ENCODE data around the gene SLC35D1.
A peak's percentile ranks its signal among the peaks of the same experiment; 100 is the strongest.

The SLC35D1 gene

DNA sequence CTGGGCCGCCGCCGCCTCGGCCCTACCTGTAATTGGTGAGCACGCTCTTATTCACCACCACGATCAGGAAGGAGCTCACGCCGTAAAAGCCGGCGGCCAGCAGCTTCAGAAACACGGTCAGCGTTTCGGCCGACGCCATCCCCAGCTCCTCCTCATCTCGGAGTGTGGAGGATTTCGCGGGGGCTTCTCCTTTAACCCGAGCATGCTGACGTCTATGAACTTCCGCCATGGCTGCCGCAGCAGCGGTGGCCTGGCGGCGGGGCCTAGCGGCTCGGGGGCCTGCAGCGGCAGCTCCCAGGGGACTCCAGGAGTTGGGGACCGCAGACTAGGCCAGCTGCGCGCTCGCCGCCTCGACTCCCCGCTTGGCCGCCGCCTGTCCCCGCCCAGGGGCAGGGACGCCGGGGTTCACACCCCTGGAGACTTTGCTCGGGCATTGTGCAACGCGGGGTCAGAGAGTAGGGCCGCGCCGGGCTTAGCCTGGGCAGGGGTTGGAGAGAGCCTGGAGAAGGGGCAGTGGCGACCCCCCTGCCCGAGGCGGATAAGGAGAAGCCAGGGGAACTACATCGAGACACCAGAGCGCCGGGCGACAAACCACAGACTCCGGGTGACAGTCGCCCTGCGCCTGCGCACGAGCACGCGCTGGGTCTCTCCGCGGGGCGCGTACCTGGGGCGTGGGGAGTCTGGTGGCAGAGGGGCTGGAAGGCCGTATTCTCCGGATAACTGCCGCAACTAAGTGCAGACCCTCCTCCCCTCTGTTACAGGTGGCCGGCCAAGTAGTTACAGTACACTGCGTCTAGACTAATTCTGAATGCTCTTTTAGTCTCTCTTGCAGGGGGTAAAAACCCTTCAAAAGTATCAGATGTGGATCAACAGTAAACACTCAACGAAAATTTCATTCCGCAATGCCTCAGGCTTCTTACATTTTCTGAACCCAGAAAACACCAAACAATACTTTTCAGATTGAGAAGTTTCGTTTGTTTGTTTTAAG, at the start of gene SLC35D1:
TSS of gene SLC35D1 (minus strand) at position 364 of the 988 bp plus-strand sequence. CDS start at position 229, 135 bp downstream.
- Histone ChIP-seq H3K4me3 (ENCODE audit: low read depth in 1 of 2, low read length in 2 of 2) (peak within 1 kb of the TSS; percentile 60 to 93), H3K27ac (ENCODE audit: low read depth, low read length) (peak within 1 kb of the TSS; percentile 93), H3K4me1 (ENCODE audit: insufficient read depth, low read length) (peaks cover 22% of the 10 kb centered on the region), H3K27me3 (ENCODE audit: control insufficient read depth in 1 of 2, insufficient read depth in 2 of 2, low read length in 2 of 2) (no peaks in the 10 kb centered on the region), H3K9me3 (ENCODE audit: low read length) (no peaks in the 10 kb centered on the region), H3K36me3 (ENCODE audit: insufficient read depth, low read length) (peaks cover 5% of the 10 kb centered on the region), H3K9ac (ENCODE audit: low read length) (peak within 1 kb of the TSS; percentile 74)

DNA sequence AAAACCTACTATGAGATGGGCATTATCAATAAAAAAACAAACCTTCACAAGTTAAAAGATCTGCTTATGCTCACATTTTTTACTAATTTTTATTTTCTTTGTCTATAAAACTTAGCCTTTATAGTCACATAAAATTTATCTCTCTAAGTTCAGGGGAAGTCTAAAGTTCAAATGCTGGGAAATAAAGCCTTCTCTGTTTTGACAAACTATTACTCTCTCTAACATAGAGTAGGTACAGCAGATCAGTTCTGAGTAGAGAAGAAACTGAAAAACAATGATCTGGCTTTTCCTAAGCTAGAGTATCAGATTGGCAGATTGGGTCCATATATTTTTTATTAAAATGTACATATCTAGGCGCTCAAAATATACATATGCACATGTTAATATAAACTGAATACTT, 49.6 kb upstream of the SLC35D1 start:
- Histone ChIP-seq H3K4me1 (ENCODE audit: insufficient read depth, low read length) (no peaks in the 10 kb centered on the region), H3K9ac (ENCODE audit: low read length) (no peak overlapping the region), H3K36me3 (ENCODE audit: insufficient read depth, low read length) (no peaks in the 10 kb centered on the region), H3K9me3 (ENCODE audit: low read length) (no peaks in the 10 kb centered on the region), H3K27me3 (ENCODE audit: control insufficient read depth in 1 of 2, insufficient read depth in 2 of 2, low read length in 2 of 2) (no peaks in the 10 kb centered on the region), H3K4me3 (ENCODE audit: low read depth in 1 of 2, low read length in 2 of 2) (no peak overlapping the region), H3K27ac (ENCODE audit: low read depth, low read length) (no peak overlapping the region)

DNA sequence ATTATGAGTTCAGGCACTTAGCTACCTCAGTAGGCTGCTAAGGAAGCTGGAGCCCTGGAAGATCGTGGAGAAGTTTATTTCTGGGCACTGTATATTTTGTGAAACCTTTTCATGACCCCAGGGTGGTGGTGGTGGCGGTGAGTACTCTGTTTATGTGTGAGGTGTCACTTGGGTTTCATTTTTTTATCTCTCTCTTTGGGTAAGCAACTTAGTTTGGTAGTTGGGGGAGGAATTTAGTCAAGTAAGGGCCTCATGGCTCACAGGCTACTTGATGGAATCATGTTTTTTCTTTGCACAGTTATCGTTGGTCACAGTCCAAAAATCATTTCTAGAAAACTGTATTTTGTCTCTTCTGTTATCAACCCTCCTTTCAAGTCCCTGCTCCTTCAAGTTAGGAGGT, 46.9 kb upstream of the SLC35D1 start:
- Histone ChIP-seq H3K27ac (ENCODE audit: low read depth, low read length) (no peak overlapping the region), H3K4me3 (ENCODE audit: low read depth in 1 of 2, low read length in 2 of 2) (no peak overlapping the region), H3K9me3 (ENCODE audit: low read length) (no peaks in the 10 kb centered on the region), H3K36me3 (ENCODE audit: insufficient read depth, low read length) (no peaks in the 10 kb centered on the region), H3K27me3 (ENCODE audit: control insufficient read depth in 1 of 2, insufficient read depth in 2 of 2, low read length in 2 of 2) (no peaks in the 10 kb centered on the region), H3K4me1 (ENCODE audit: insufficient read depth, low read length) (no peaks in the 10 kb centered on the region), H3K9ac (ENCODE audit: low read length) (no peak overlapping the region)

DNA sequence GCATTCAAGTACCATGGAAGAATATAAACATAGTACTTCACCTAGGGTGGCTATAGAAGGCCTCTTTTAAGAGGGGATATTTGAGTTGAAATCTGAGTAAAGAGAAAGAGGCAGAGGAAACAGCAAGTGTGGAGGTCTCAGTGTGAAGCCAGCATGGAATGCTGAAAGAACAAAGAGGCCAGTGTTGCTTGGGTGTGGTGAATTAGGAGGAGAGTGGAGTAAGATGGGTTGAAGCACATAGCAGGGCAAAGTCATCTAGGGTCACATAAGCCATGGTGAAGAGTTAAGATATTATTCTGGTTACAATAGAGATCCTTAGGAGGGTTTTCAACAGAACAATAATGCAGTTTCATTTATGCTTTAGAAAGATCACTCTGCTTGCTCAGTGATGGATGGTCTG, 43.4 kb upstream of the SLC35D1 start:
- no peaks in the 10 kb centered on the region for H3K27me3 ChIP-seq (ENCODE audit: control insufficient read depth in 1 of 2, insufficient read depth in 2 of 2, low read length in 2 of 2)
- H3K4me1 ChIP-seq (ENCODE audit: insufficient read depth, low read length), result no peaks in the 10 kb centered on the region
- no peak overlapping the region for H3K9ac ChIP-seq (ENCODE audit: low read length)
- no peaks in the 10 kb centered on the region for H3K9me3 ChIP-seq (ENCODE audit: low read length)
- H3K27ac ChIP-seq (ENCODE audit: low read depth, low read length), result no peak overlapping the region
- no peak overlapping the region for H3K4me3 ChIP-seq (ENCODE audit: low read depth in 1 of 2, low read length in 2 of 2)
- no peaks in the 10 kb centered on the region for H3K36me3 ChIP-seq (ENCODE audit: insufficient read depth, low read length)

DNA sequence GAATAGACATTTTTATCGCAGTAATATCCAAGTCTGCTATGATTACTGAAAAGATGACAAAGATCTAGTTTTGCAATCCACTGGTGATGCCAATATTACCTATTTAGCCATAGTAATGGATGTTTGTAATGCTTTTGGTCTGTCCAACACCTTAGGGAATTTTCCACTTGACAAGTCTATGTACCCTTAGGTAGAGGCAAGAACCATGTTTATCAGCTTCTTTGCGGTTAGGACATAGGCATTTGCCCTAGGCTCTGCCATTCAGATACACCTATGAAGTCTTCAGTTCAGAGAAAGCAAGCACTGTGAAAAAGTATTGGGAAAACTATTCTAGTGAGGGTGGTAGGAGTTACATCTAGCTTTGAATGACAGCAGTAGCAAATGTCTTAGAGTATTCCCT, 40.2 kb upstream of the SLC35D1 start:
- Histone ChIP-seq H3K36me3 (ENCODE audit: insufficient read depth, low read length) (no peaks in the 10 kb centered on the region), H3K4me3 (ENCODE audit: low read depth in 1 of 2, low read length in 2 of 2) (no peak overlapping the region), H3K9me3 (ENCODE audit: low read length) (no peaks in the 10 kb centered on the region), H3K27me3 (ENCODE audit: control insufficient read depth in 1 of 2, insufficient read depth in 2 of 2, low read length in 2 of 2) (no peaks in the 10 kb centered on the region), H3K27ac (ENCODE audit: low read depth, low read length) (no peak overlapping the region), H3K4me1 (ENCODE audit: insufficient read depth, low read length) (no peaks in the 10 kb centered on the region), H3K9ac (ENCODE audit: low read length) (no peak overlapping the region)

DNA sequence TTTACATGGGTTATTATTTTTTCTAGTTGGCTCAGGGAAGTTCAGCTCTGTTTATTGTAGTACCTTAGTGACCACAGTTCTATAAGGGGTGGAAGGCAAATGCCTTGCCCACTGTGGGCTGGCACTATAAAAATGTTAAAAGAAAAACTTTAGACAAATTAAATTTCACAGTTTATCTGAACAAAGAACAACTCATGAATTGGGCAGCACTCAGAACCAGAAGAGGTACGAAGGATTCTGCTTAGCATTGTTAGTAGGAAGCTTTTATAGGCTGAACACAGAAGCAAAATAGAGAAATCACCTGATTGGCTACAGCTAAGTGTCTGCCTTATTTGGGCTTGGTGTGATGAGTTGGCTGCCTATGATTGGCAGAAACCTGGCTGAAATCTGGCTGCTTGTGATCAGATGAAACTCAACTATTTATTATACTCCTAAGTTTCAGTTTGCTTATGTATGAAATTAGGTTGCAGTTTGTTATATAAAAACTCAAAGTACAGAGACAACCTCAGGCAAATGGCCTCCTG, 35.8 kb upstream of the SLC35D1 start:
- Histone ChIP-seq H3K27me3 (ENCODE audit: control insufficient read depth in 1 of 2, insufficient read depth in 2 of 2, low read length in 2 of 2) (no peaks in the 10 kb centered on the region), H3K4me3 (ENCODE audit: low read depth in 1 of 2, low read length in 2 of 2) (no peak overlapping the region), H3K27ac (ENCODE audit: low read depth, low read length) (no peak overlapping the region), H3K9me3 (ENCODE audit: low read length) (no peaks in the 10 kb centered on the region), H3K4me1 (ENCODE audit: insufficient read depth, low read length) (no peaks in the 10 kb centered on the region), H3K36me3 (ENCODE audit: insufficient read depth, low read length) (no peaks in the 10 kb centered on the region), H3K9ac (ENCODE audit: low read length) (no peak overlapping the region)

DNA sequence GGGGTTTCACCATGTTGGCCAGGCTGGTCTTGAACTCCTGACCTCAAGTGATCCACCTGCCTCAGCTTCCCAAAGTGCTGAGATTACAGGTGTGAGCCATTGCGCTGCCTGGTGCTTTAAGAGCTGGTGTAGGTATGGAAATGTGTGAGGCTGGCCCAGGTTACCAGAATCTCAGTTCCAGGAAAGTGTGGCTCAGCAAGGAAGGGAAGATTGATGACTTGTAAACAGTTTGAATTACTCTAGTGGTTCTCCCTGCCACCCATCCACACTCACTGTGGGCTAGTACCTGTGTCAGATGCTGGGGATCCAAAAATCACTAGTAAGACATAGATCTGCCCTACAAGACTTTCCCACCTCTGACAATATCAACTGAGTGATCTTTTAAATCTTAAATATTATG, 34.5 kb upstream of the SLC35D1 start:
- Histone ChIP-seq H3K27me3 (ENCODE audit: control insufficient read depth in 1 of 2, insufficient read depth in 2 of 2, low read length in 2 of 2) (no peaks in the 10 kb centered on the region), H3K27ac (ENCODE audit: low read depth, low read length) (no peak overlapping the region), H3K9ac (ENCODE audit: low read length) (no peak overlapping the region), H3K4me1 (ENCODE audit: insufficient read depth, low read length) (no peaks in the 10 kb centered on the region), H3K4me3 (ENCODE audit: low read depth in 1 of 2, low read length in 2 of 2) (no peak overlapping the region), H3K9me3 (ENCODE audit: low read length) (no peaks in the 10 kb centered on the region), H3K36me3 (ENCODE audit: insufficient read depth, low read length) (no peaks in the 10 kb centered on the region)

DNA sequence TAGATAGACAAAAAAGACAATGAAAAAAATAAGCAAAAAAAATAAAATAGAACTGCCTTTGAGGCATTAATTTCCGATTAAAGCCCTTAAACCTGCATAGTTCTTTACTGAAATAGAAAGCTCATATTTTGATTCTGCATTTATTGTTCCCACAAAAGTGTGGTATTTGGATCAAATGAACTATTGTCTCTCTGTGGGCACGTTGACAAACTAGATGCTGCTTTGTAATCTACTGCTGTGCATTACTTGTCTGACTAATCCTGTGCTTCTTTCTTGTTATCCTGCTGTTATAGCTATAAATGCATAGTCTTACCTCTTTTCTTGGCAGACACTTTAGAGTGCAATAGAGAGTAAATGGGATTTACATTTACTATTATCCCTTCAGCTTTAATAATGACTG, 31.4 kb upstream of the SLC35D1 start:
- no peak overlapping the region for H3K4me3 ChIP-seq (ENCODE audit: low read depth in 1 of 2, low read length in 2 of 2)
- no peak overlapping the region for H3K9ac ChIP-seq (ENCODE audit: low read length)

DNA sequence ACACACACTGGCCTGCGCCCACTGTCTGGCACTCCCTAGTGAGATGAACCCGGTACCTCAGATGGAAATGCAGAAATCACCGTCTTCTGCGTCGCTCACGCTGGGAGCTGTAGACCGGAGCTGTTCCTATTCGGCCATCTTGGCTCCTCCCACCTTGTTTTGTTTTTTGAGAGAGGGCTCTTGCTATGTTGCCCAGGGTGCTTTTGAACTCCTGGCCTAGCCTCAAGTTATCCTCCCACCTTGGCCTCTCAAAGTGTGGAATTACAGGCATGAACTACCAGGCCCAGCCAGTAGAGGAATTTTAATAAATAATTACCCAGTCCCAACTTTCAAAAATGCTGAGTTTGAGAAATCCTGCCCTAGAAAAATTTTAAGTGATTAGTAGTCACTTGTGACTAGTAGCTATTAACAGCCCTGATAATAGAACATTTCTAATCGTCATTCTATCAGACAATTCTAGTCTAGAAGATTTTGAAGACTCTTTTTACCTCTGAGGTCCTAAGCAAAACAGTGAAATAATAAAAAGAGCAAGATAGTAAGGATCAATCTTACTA, 30.9 kb upstream of the SLC35D1 start:
- Histone ChIP-seq H3K36me3 (ENCODE audit: insufficient read depth, low read length) (no peaks in the 10 kb centered on the region), H3K4me3 (ENCODE audit: low read depth in 1 of 2, low read length in 2 of 2) (no peak overlapping the region), H3K4me1 (ENCODE audit: insufficient read depth, low read length) (no peaks in the 10 kb centered on the region), H3K9ac (ENCODE audit: low read length) (no peak overlapping the region), H3K9me3 (ENCODE audit: low read length) (no peaks in the 10 kb centered on the region), H3K27me3 (ENCODE audit: control insufficient read depth in 1 of 2, insufficient read depth in 2 of 2, low read length in 2 of 2) (no peaks in the 10 kb centered on the region), H3K27ac (ENCODE audit: low read depth, low read length) (no peak overlapping the region)

More for the DNA sequence above, 31.4 kb upstream of the SLC35D1 start:
- Histone ChIP-seq H3K36me3 (ENCODE audit: insufficient read depth, low read length) (no peaks in the 10 kb centered on the region), H3K27ac (ENCODE audit: low read depth, low read length) (no peak overlapping the region), H3K4me1 (ENCODE audit: insufficient read depth, low read length) (no peaks in the 10 kb centered on the region), H3K27me3 (ENCODE audit: control insufficient read depth in 1 of 2, insufficient read depth in 2 of 2, low read length in 2 of 2) (no peaks in the 10 kb centered on the region), H3K9me3 (ENCODE audit: low read length) (no peaks in the 10 kb centered on the region)

DNA sequence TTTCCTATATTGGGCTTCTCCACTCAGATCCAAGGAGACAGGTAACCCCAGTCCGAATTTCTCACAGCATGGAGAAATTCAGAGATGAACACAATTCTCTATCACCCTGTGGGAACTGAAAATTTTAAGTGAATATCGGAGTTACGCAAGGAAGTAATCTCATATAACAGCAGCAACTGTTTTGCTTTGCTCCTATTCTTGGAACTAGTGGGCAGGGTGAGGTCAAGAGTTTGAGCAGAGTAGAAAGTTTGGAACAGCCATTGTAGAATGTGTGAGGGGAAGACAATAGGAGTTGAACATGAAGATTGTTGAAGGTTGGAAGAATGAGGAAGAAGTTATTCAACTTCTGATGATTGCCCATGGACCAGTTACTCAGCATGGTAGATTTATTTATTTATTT, 24.3 kb upstream of the SLC35D1 start:
- H3K4me3 ChIP-seq (ENCODE audit: low read depth in 1 of 2, low read length in 2 of 2), result no peak overlapping the region
- H3K4me1 ChIP-seq (ENCODE audit: insufficient read depth, low read length), result no peaks in the 10 kb centered on the region
- H3K9me3 ChIP-seq (ENCODE audit: low read length), result no peaks in the 10 kb centered on the region
- no peak overlapping the region for H3K9ac ChIP-seq (ENCODE audit: low read length)
- no peaks in the 10 kb centered on the region for H3K27me3 ChIP-seq (ENCODE audit: control insufficient read depth in 1 of 2, insufficient read depth in 2 of 2, low read length in 2 of 2)
- no peak overlapping the region for H3K27ac ChIP-seq (ENCODE audit: low read depth, low read length)
- H3K36me3 ChIP-seq (ENCODE audit: insufficient read depth, low read length), result no peaks in the 10 kb centered on the region

DNA sequence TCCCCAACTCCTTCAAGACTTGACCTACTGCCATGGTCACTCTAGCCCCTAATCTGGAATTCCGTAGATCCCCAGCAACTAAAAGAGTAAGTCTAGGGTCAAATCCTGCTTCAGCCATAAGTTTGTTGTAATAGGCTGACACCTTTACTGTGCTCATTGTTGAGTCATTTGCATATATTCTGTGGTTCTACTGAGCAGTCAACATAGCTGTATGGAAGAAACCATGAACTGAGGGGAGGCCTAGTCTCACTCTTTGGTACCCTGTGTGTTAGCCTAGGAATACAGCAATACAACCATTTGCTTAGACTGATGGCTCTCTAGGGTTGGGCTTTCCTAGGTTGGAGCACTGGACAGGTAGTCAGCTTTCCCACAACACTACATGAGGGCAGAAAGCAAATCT, 23.6 kb upstream of the SLC35D1 start:
- H3K27me3 ChIP-seq (ENCODE audit: control insufficient read depth in 1 of 2, insufficient read depth in 2 of 2, low read length in 2 of 2), result no peaks in the 10 kb centered on the region
- H3K4me3 ChIP-seq (ENCODE audit: low read depth in 1 of 2, low read length in 2 of 2), result no peak overlapping the region
- H3K4me1 ChIP-seq (ENCODE audit: insufficient read depth, low read length), result no peaks in the 10 kb centered on the region
- H3K9me3 ChIP-seq (ENCODE audit: low read length), result no peaks in the 10 kb centered on the region
- H3K9ac ChIP-seq (ENCODE audit: low read length), result no peak overlapping the region
- H3K36me3 ChIP-seq (ENCODE audit: insufficient read depth, low read length), result no peaks in the 10 kb centered on the region
- H3K27ac ChIP-seq (ENCODE audit: low read depth, low read length), result no peak overlapping the region
